DND-41 (cell line): ENCODE data around the gene DTNBP1.

Source experiments
- ATAC-seq: fragments of 200-7000 bp; cut with Tn5 transposase; 3 replicates; pipeline ENCODE4 v1.9.1; 2021; ENCODE audit warnings: low read depth; ENCODE audit not compliant: insufficient read depth
- DNase-seq: peaks from one replicate; pipeline ENCODE4 v3.0.0-alpha.2; 2020
- H2AFZ ChIP-seq: 2 replicates; pipeline ENCODE4 v1.6.0; 2012; ENCODE audit warnings: low read depth, low read length
- H3K27ac ChIP-seq: 2 replicates; pipeline ENCODE4 v1.5.1; 2012; ENCODE audit warnings: low read length, inconsistent platforms
- H3K27me3 ChIP-seq: fragments of 200-600 bp; sonication (generic); 2 replicates; pipeline ENCODE4 v1.6.0; 2012; ENCODE audit warnings: low read length, mild to moderate bottlenecking, inconsistent platforms; ENCODE audit not compliant: insufficient read depth, poor library complexity
- H3K36me3 ChIP-seq: 2 replicates; pipeline ENCODE4 v1.5.1; 2012; ENCODE audit warnings: low read length, inconsistent platforms; ENCODE audit not compliant: insufficient read depth
- H3K4me1 ChIP-seq: 2 replicates; pipeline ENCODE4 v1.5.1; 2012; ENCODE audit warnings: mild to moderate bottlenecking, low read length; ENCODE audit not compliant: insufficient read depth
- H3K4me2 ChIP-seq: 2 replicates; pipeline ENCODE4 v1.6.0; 2012; ENCODE audit warnings: mild to moderate bottlenecking, moderate library complexity, low read length, inconsistent platforms; ENCODE audit not compliant: insufficient read depth
- H3K4me3 ChIP-seq, 2 experiments: fragments of 200-600 bp in 1 of 2; shearing (Covaris generic) in 1 of 2; 2 replicates each; pipeline ENCODE4 v1.5.1; 2012 to 2016; ENCODE audit warnings: inconsistent platforms in 2 of 2, low read length in 2 of 2, mild to moderate bottlenecking in 2 of 2, low read depth in 1 of 2, moderate library complexity in 1 of 2
- H3K79me2 ChIP-seq: 2 replicates; pipeline ENCODE4 v1.6.0; 2012; ENCODE audit warnings: low read length, inconsistent platforms; ENCODE audit not compliant: insufficient read depth
- H3K9ac ChIP-seq: 2 replicates; pipeline ENCODE4 v1.6.0; 2012; ENCODE audit warnings: low read depth, mild to moderate bottlenecking, inconsistent platforms, low read length, moderate library complexity
- H3K9me3 ChIP-seq: 2 replicates; pipeline ENCODE4 v1.5.1; 2012; ENCODE audit warnings: low read length, moderate library complexity, mild to moderate bottlenecking, inconsistent platforms; ENCODE audit not compliant: insufficient read depth, severe bottlenecking
- H4K20me1 ChIP-seq: 2 replicates; pipeline ENCODE4 v1.6.0; 2012; ENCODE audit warnings: low read length; ENCODE audit not compliant: insufficient read depth
- EZH2 ChIP-seq: IDR thresholded peaks from 3 replicates; pipeline ENCODE4 v1.6.1; 2012; ENCODE audit warnings: borderline replicate concordance, low read depth, mild to moderate bottlenecking, moderate library complexity, low read length, inconsistent platforms; ENCODE audit not compliant: severe bottlenecking
- TF ChIP-seq, protein P1 (sequence below): IDR thresholded peaks from 2 replicates; pipeline ENCODE4 v1.5.1; 2012; ENCODE audit warnings: borderline replicate concordance, low read length, moderate library complexity, mild to moderate bottlenecking; ENCODE audit not compliant: poor library complexity, severe bottlenecking; ENCODE audit errors: extremely low read depth

DTNBP1 gene

DNA sequence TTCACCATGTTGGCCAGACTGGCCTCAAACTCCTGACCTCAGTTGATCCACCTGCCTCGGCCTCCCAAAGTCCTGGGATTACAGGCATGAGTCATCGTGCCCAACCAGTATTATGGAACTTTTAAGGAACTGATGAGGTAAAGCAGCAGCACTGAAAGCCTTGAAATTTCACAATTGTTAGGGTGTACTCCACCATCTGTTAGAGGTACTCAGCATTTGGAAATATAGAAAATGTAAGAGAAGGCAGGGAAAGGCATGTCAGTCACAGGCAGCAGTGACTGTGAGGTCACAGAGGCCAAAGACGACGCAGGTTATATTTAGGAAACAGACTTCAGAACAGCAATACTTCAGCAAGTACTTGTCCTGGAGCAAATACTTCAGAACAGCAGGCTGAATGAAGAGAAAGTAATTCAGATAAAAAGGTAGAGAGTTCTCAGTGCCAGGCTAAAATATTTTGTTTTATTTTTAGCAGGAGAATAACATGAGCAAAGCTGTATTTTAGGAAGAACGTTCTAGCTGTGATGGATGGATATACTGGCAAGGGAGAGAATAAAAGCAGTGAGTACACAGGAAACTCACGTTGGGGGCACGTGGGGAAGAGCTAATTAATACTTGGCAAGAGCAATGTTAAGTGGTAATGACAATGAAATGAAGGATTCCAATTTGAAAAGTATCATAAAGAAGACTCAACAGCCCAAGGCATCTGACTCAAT lies 67.2 kb downstream of the DTNBP1 start:
- H3K27ac ChIP-seq: no peak overlapping the region
- no peaks in the 10 kb centered on the region for H3K27me3 ChIP-seq
- H3K9ac ChIP-seq: no peak overlapping the region
- no peak overlapping the region for H2AFZ ChIP-seq
- ATAC-seq: no peak
- H4K20me1 ChIP-seq: peaks cover 5% of the 10 kb centered on the region; the same call in 1 of the 2 replicates
- TF ChIP-seq, protein P1, sequence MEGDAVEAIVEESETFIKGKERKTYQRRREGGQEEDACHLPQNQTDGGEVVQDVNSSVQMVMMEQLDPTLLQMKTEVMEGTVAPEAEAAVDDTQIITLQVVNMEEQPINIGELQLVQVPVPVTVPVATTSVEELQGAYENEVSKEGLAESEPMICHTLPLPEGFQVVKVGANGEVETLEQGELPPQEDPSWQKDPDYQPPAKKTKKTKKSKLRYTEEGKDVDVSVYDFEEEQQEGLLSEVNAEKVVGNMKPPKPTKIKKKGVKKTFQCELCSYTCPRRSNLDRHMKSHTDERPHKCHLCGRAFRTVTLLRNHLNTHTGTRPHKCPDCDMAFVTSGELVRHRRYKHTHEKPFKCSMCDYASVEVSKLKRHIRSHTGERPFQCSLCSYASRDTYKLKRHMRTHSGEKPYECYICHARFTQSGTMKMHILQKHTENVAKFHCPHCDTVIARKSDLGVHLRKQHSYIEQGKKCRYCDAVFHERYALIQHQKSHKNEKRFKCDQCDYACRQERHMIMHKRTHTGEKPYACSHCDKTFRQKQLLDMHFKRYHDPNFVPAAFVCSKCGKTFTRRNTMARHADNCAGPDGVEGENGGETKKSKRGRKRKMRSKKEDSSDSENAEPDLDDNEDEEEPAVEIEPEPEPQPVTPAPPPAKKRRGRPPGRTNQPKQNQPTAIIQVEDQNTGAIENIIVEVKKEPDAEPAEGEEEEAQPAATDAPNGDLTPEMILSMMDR: no peak
- no peak for TF ChIP-seq EZH2
- H3K9me3 ChIP-seq: no peaks in the 10 kb centered on the region
- peaks cover 25% of the 10 kb centered on the region; the same call in 1 of the 2 replicates for H3K36me3 ChIP-seq
- H3K4me2 ChIP-seq: no peak overlapping the region
- no peaks in the 10 kb centered on the region for H3K4me1 ChIP-seq
- H3K4me3 ChIP-seq: no peak overlapping the region
- H3K79me2 ChIP-seq: peaks cover 15% of the 10 kb centered on the region; the same call in 1 of the 2 replicates
- DNase-seq: no peak

DNA sequence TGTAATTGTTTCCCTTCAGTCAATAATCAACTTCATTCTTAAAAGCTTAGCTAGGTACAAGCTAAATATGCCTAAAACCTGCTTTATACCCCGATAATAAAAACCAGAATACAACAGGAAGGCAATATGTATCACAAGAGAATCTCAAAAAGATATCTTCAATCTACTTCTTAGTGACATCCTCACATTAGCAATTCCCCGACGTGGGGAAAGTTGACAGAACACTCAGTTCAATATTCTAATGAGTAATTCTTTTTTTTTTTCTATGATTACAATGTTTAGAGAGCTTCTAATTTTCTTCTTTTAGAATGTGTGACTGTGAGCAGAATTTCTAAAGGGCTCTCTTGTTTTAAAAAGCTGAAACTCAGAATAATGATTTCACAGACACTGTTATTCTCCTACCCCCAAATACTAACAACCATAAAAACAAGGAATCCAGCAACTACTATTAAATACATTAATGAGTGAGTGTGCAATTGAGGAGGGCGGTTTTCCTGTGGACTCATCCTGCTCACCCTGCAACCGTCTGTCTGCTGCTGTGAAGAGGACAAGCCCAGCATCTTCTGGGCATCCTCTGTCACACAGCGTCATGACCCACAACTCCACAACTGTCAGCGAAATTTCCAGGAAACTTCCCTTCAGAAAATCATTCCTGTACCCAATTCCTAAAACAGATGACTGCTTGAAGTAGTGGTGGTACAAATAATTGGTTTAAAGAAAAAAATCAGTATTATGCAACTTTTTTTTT lies 68.1 kb downstream of the DTNBP1 start:
- Histone ChIP-seq H3K9me3 (no peaks in the 10 kb centered on the region), H3K4me2 (no peak overlapping the region), H2AFZ (no peak overlapping the region), H3K4me1 (no peaks in the 10 kb centered on the region), H3K4me3 (no peak overlapping the region), H3K79me2 (peaks cover 15% of the 10 kb centered on the region; the same call in 1 of the 2 replicates), H3K36me3 (peaks cover 21% of the 10 kb centered on the region; the same call in 1 of the 2 replicates), H3K27me3 (no peaks in the 10 kb centered on the region), H3K9ac (no peak overlapping the region), H3K27ac (no peak overlapping the region), H4K20me1 (0 out of 2 replicates have a peak, but pooled peaks cover 5% of the 10 kb centered on the region)
- no peak for DNase-seq
- TF ChIP-seq, protein P1: no peak
- TF ChIP-seq EZH2: no peak
- no peak for ATAC-seq

DNA sequence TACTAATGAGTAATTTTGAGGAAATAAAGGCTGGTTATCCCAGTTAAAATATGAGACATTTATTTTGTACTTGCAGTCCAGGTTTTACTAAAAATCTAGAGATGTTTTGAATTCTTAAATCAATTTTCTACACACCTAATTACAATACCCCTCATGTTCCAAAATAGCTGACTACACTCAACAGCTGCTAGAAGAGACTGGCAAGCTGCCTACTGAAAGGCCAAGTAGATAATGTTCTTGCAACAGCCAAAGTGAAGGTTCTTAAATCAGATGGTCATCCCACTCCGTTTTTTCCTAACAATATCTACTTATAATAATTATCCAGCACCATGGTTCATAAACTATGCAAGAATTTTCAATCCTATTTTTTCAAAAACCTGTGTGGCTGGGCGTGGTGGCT lies 69.0 kb downstream of the DTNBP1 start:
- ATAC-seq: no peak

More for the DNA sequence above, 69.0 kb downstream of the DTNBP1 start:
- Histone ChIP-seq H3K27me3 (no peaks in the 10 kb centered on the region), H4K20me1 (0 out of 2 replicates have a peak, but pooled peaks cover 5% of the 10 kb centered on the region), H3K79me2 (peaks cover 15% of the 10 kb centered on the region; the same call in 1 of the 2 replicates), H3K4me3 (no peak overlapping the region), H2AFZ (no peak overlapping the region), H3K9ac (no peak overlapping the region), H3K36me3 (peaks cover 21% of the 10 kb centered on the region; the same call in 1 of the 2 replicates), H3K27ac (no peak overlapping the region), H3K9me3 (no peaks in the 10 kb centered on the region), H3K4me2 (no peak overlapping the region), H3K4me1 (no peaks in the 10 kb centered on the region)
- TF ChIP-seq EZH2: no peak
- TF ChIP-seq, protein P1: no peak
- DNase-seq: no peak
